HG02981 (cell line): Measurements from ENCODE around the gene PKDREJ.

Experiments used
- ATAC-seq: cut with Tn5 transposase; IDR thresholded peaks from one replicate; pipeline ENCODE4 v1.9.1; 2021; ENCODE audit warnings: mild to moderate bottlenecking, moderate library complexity; ENCODE audit not compliant: unreplicated experiment

Gene PKDREJ

GRCh38 chr22:46239261-46240048 is 23.7 kb downstream of the PKDREJ start:
- no peak for ATAC-seq

GRCh38 chr22:46238541-46238940 is 24.6 kb downstream of the PKDREJ start:
- no peak for ATAC-seq

- ATAC-seq = no peak
Measured at GRCh38 chr22:46237453-46238124, 25.6 kb downstream of the PKDREJ start.

GRCh38 chr22:46234969-46235368 is 28.2 kb downstream of the PKDREJ start:
- no peak for ATAC-seq

GRCh38 chr22:46233231-46233630 is 29.9 kb downstream of the PKDREJ start:
- ATAC-seq = no peak

- no peak for ATAC-seq
Measured at GRCh38 chr22:46230262-46230901, 32.8 kb downstream of the PKDREJ start.

- ATAC-seq = no peak
Measured at GRCh38 chr22:46229701-46230100, 33.4 kb downstream of the PKDREJ start.

GRCh38 chr22:46226577-46226976 is 36.6 kb downstream of the PKDREJ start:
- no peak for ATAC-seq

GRCh38 chr22:46225631-46226030 is 37.5 kb downstream of the PKDREJ start:
- no peak for ATAC-seq

- no peak for ATAC-seq
Measured at GRCh38 chr22:46224898-46225290, 38.2 kb downstream of the PKDREJ start.

- no peak for ATAC-seq
Measured at GRCh38 chr22:46224044-46224897, 38.9 kb downstream of the PKDREJ start.

GRCh38 chr22:46220921-46221320 is 42.2 kb downstream of the PKDREJ start:
- no peak for ATAC-seq

GRCh38 chr22:46219636-46220035 is 43.5 kb downstream of the PKDREJ start:
- no peak for ATAC-seq

GRCh38 chr22:46214616-46215015 is 48.5 kb downstream of the PKDREJ start:
- ATAC-seq = no peak

GRCh38 chr22:46214149-46214548 is 49.0 kb downstream of the PKDREJ start:
- ATAC-seq = no peak

- no peak for ATAC-seq
Measured at GRCh38 chr22:46213052-46213451, 50.1 kb downstream of the PKDREJ start.

- no peak for ATAC-seq
Measured at GRCh38 chr22:46212195-46212594, 50.9 kb downstream of the PKDREJ start.

GRCh38 chr22:46209262-46209661 is 53.9 kb downstream of the PKDREJ start:
- ATAC-seq = no peak
